Kasumi-1 (cell line): ENCODE measurements around the gene FRMD4A.
A peak's percentile ranks its signal among the peaks of the same experiment; 100 is the strongest.

Experiments used
- DNase-seq, 2 experiments: peaks; one replicate each; lab custom pipeline; 2025; lab: John Stamatoyannopoulos, UW

Gene FRMD4A

DNA sequence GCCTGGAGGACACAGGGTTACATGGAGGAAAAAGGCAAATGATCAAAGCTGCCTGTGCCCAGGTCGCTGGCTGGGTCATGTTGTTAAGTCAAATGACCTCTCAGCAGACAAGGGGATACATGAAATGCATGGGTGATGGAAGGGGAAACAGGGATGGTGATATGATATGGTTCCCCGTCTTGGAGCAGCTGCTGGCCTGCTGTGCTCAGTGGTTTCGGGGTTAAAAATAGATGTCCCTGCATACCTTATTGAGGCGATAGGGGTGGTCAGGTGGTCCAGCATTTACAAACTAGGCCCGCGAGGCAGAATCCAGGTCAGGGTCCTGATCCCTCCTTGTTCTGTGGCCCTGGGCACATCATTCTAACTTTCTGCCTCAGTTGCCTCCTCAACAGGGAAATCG lies 586.8 kb downstream of the FRMD4A start:
- no peak for DNase-seq

GRCh38 chr10:13743101-13743693 lies 587.5 kb downstream of the FRMD4A start:
- DNase-seq: no peak

DNA sequence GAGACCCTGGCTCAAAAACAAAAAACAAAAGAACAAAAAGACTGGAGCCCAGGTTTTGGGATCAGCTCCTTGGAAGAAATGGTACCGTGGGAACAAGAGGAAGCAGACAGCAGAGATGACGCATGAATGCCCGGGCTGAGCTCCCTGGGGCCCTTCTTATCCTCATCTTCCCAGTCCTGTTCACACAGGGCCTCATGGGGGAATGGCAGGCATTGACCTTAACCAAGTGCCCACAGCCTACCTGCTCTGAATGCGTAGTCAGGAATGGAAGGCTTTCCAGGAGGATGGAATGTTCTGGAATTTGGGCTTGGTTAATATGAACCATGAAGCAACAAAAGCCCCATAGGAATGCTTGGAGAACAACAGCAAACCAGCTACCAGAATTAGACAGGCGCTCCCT lies 589.3 kb downstream of the FRMD4A start:
- no peak for DNase-seq

- no peak for DNase-seq
Measured at GRCh38 chr10:13740461-13740860, 590.3 kb downstream of the FRMD4A start.

DNA sequence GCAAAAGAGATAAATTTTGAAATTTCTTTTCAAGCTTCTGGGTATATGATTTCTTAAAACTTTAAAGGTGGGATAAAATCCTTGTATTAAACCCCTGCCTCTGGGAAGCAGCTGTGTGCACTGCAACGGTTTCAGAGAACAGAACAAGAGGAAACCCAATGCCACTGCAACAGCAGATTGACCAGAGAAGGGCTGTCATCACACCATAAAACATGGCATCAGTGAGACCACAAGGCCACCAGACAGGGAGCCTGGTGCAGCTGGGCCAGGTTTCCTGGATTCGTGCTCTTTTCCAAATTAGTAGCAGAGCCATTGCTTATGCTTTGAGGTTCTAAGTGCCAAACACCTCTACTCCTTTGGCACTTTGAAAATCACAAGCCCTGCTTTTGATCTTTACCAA lies 591.5 kb downstream of the FRMD4A start:
- no peak for DNase-seq

- DNase-seq: no peak
Measured at GRCh38 chr10:13736506-13736905, 594.2 kb downstream of the FRMD4A start.

GRCh38 chr10:13734151-13734550 lies 596.6 kb downstream of the FRMD4A start:
- no peak for DNase-seq

GRCh38 chr10:13733071-13733470 lies 597.7 kb downstream of the FRMD4A start:
- DNase-seq: no peak

- DNase-seq: no peak
Measured at GRCh38 chr10:13732465-13732881, 598.3 kb downstream of the FRMD4A start.

GRCh38 chr10:13731799-13732198 lies 598.9 kb downstream of the FRMD4A start:
- no peak for DNase-seq

DNA sequence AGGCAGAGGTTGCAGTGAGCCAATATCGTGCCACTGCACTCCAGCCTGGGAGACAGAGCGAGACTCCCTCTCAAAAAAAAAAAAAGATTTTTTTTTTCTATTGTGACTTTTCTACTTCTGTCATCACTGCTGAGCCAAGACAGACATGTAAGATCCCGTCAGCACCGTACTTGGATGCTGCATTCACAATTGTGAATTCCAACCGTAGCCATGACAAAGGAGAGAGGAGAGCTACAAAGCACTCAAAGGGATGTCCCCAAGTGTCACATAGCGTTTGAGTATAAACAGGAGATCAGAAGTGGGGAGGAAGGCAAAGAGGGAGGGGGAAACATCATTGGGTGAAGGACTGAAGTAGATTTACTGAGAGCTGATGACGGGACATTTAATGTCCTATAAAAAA lies 599.8 kb downstream of the FRMD4A start:
- DNase-seq: no peak

- no peak for DNase-seq
Measured at GRCh38 chr10:13730306-13730652, 600.4 kb downstream of the FRMD4A start.

- DNase-seq: no peak
Measured at GRCh38 chr10:13729586-13730305, 601.0 kb downstream of the FRMD4A start.

DNA sequence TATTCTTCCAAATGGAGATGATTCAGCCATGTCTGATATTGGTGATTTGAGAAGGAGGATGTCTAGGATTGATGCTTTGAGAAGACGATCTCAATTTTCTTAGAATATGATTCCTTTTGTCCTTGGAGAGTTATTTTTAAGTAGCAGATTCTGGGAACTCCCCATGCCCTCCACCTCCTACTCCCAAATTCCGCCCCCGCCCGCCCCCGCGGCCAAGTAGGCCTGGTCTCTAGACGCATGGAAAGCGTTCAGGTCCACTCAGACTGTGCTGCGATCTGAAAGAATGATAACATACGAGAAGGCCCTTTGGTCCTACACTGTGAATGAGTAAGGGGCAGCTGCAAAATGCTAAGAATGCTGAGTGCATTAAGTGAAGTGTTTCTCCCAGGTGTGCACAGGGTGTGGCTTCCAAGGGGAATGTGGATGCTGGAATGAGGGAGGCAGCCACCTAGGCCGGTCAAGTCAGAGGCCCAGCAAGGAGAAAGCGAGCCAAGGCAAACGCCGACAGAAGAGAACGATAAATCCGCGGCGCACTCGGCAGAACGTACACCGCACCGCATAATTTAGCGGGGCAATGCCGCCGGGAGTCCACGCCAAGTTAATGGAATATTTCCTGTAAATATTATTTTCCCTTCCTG lies 601.7 kb downstream of the FRMD4A start:
- DNase-seq: no peak

- DNase-seq: no peak
Measured at GRCh38 chr10:13725594-13725993, 605.1 kb downstream of the FRMD4A start.

GRCh38 chr10:13724484-13724883 lies 606.2 kb downstream of the FRMD4A start:
- no peak for DNase-seq

DNA sequence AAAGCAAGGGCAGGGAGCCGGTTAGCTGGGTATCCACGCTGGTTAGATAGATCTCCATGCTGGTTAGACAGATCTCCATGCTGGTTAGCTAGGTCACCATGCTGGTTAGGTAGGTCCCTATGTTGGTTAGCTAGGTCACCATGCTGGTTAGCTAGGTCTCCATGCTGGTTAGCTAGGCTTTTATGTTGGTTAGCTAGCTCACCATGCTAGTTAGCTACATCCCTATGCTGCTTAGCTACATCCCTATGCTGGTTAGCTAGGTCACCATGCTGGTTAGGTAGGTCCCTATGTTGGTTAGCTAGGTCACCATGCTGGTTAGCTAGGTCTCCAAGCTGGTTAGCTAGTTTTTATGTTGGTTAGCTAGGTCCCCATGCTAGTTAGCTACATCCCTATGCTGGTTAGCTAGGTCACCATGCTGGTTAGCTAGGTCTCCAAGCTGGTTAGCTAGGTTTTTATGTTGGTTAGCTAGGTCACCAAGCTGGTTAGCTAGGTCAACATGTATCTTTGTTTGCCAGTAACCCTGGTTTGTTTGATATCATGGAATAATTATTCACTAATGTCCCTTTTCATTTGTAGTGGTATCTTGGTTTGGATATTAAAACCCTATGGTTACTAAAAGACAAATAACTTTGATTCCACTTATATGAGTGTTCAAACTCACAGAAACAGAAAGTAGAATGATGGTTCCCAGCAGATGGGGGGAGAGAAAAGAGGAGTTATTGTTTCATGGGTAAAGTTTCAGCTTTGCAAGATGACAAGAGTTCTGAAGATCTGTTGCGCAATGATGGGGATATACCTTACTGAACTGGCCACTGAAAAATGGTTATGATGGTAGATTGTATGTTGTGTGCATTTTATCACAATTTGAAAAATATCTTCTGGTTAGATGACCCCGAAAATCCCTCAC lies 607.7 kb downstream of the FRMD4A start:
- no peak for DNase-seq

GRCh38 chr10:13721486-13721885 lies 609.2 kb downstream of the FRMD4A start:
- DNase-seq: no peak

- no peak for DNase-seq
Measured at GRCh38 chr10:13720699-13721098, 610.0 kb downstream of the FRMD4A start.

DNA sequence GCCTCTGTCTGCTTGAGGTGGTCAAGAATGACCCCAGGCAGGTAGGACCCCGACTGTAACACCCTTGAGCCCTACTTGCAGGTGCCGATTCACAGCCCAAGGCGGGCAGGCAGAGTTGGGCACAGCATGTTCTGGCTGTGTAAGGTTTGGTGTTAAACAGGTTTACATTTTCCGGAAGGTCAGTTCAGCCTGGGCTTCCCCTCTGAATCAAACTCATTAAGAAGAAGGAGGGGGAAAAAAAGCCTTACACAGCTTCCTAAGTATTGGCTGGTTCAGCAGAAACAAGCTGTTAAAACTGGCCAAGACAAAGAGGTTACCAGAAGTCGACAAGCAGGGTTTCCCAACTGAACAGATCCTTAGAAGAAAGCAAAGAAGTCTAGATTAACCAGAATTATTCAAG lies 611.3 kb downstream of the FRMD4A start:
- DNase-seq: no peak

DNA sequence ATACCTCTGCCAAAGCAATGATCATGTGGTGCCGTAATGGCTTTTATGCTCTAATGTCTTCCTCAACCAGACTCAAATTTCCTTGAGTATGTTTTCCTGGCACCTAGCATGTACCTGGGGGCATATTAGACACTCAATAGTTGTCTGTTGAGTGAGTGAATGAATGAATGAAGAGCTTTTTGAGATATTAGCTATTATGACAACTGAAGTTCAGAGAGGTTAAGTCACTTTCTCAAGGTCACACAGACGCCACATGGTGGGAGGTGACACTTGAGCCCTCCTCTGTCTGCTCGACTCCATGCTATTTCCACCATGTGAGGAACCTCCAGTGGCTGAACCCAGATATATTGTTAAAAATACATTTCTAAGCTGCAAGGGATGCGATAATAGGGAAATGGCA lies 611.9 kb downstream of the FRMD4A start:
- DNase-seq: no peak

DNA sequence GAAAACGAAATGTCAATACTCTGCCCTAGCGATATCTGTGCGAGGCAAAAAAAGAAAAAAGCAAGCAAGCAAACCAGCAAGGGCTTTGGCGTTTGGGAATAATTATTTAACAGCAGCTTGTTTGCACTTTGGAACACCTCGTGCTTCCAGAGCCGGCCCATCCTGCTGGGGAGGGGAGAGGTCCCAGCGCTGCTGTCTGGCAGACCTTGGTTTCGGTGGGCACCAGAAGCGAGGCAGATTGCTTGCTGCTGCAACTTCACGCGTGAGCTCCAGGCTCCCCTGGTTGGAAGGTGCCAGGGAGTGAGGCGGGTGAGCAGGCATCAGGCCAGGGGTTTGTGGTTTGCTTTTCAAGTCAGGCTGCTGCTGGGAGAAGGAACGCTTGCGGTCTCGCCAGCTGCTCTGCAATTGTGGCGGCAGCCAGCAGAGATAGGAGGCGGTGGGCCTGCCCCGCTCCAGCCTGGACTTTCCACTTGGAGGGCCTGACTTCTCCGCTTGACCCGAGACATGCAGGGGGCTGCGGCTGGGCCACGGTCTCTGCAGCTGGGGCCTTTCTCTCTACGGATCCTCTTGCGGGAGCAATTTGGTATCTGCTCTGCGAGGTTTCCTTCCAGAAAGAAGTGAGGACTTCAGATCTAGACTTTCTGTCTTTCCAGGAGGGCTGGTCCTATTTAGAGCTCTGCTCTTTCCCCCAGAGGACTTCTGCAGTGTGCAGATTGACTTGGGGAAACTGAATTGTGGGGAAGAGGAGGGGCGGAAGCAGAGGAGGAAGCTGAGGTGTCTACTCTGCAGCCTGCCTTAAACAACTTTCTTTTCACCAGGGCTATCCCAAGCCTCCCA lies 612.6 kb downstream of the FRMD4A start:
- peak; percentile 63 to 68 for DNase-seq
